Caco-2 (cell line): Measurements from ENCODE around the gene ASXL1. TPM values are rescaled to one million over a fixed set of nuclear protein-coding genes. Genes with fewer than 3 reads are reported as not detected.
A peak's percentile ranks its signal among the peaks of the same experiment; 100 is the strongest.

Experiments used
- BruUV-seq: library from RNA; stranded (reverse); fragments of 400-500 nt; replicated peaks from 2 replicates; lab custom pipeline; 2021; lab: Mats Ljungman, UMichigan
- CTCF ChIA-PET: fragments of 300-600 bp; sonication (Branson Sonifier 250); formaldehyde crosslinking; loops from one replicate; lab custom pipeline; 2022; ENCODE audit warnings: antibody characterized with exemption; lab: Charles Lee
- POLR2A ChIA-PET: fragments of 300-600 bp; sonication (Branson Sonifier 250); formaldehyde crosslinking; loops from one replicate; lab custom pipeline; 2022; ENCODE audit warnings: antibody characterized with exemption; lab: Charles Lee
- DNase-seq, 2 experiments: peaks; one replicate each; pipeline versions ENCODE4 v3.0.0 to v3.0.0-alpha.2; 2020 to 2022
- H3K27me3 ChIP-seq: replicated peaks from 2 replicates; pipeline ENCODE4 v1.6.0; 2011; ENCODE audit warnings: low read length; ENCODE audit not compliant: control insufficient read depth, insufficient read depth
- H3K36me3 ChIP-seq: 2 replicates; pipeline ENCODE4 v1.5.1; 2011; ENCODE audit warnings: low read length; ENCODE audit not compliant: control insufficient read depth, insufficient read depth
- H3K4me1 ChIP-seq: fragments of 250-450 bp; sonication (Bioruptor Pico); 2 replicates; pipeline ENCODE4 v1.5.1; 2020; ENCODE audit warnings: mild to moderate bottlenecking
- H3K4me3 ChIP-seq: 2 replicates; pipeline ENCODE4 v1.5.1; 2011; ENCODE audit warnings: low read depth, mild to moderate bottlenecking, control low read depth, low read length
- H3K9me3 ChIP-seq: fragments of 250-450 bp; sonication (Bioruptor Pico); 2 replicates; pipeline ENCODE4 v1.5.1; 2020; ENCODE audit warnings: mild to moderate bottlenecking, moderate library complexity
- H3K27ac Mint-ChIP-seq: one replicate; pipeline ENCODE4 v1.8.0; 2022; ENCODE audit warnings: mixed read lengths; ENCODE audit not compliant: unreplicated experiment
- H3K27me3 Mint-ChIP-seq: one replicate; pipeline ENCODE4 v1.8.0; 2022; ENCODE audit warnings: mixed read lengths; ENCODE audit not compliant: insufficient read depth, unreplicated experiment
- H3K36me3 Mint-ChIP-seq: one replicate; pipeline ENCODE4 v1.8.0; 2022; ENCODE audit warnings: mild to moderate bottlenecking, mixed read lengths; ENCODE audit not compliant: insufficient read depth, unreplicated experiment
- H3K4me1 Mint-ChIP-seq: one replicate; pipeline ENCODE4 v1.8.0; 2022; ENCODE audit warnings: low read depth, mixed read lengths; ENCODE audit not compliant: unreplicated experiment
- H3K4me3 Mint-ChIP-seq: one replicate; pipeline ENCODE4 v1.8.0; 2022; ENCODE audit warnings: mild to moderate bottlenecking, moderate library complexity, mixed read lengths; ENCODE audit not compliant: unreplicated experiment
- H3K9me3 Mint-ChIP-seq: one replicate; pipeline ENCODE4 v1.8.0; 2022; ENCODE audit warnings: mixed read lengths; ENCODE audit not compliant: unreplicated experiment
- CTCF ChIP-seq, 2 experiments: fragments of 200-600 bp in 1 of 2; IDR thresholded peaks; 1 replicate in 1 of 2; 2 replicates in 1 of 2; pipeline versions ENCODE4 v1.5.1 to v1.8.0; 2011 to 2022; ENCODE audit warnings: antibody characterized with exemption in 1 of 2, control low read depth in 1 of 2, inconsistent platforms in 1 of 2, low read depth in 1 of 2, low read length in 1 of 2, mild to moderate bottlenecking in 1 of 2, moderate library complexity in 1 of 2; ENCODE audit not compliant: insufficient read depth in 1 of 2, severe bottlenecking in 1 of 2, unreplicated experiment in 1 of 2
- intact Hi-C: fragments of 100-400 bp; cut with micrococcal nuclease; formaldehyde crosslinking; loops from one replicate; pipeline ENCODE4 v1.10.0; 2022; ENCODE audit not compliant: unreplicated experiment
- total RNA-seq: library from RNA; stranded (reverse); gene quantifications from 2 replicates; pipeline ENCODE4 v1.2.3, GENCODE V29; 2022

Gene ASXL1
- total RNA-seq, 1 experiment from 2014 or later = 226 TPM

GRCh38 chr20:32443386-32443974 lies 85.3 kb downstream of the ASXL1 start:
- no peaks in the 10 kb centered on the region for H3K9me3 Mint-ChIP-seq
- CTCF ChIA-PET = interaction anchor here (1.0 to 1.2 kb wide), 2 partner anchors 42 to 80 kb away, joined by 3 read pairs; no protein-coding TSS in a partner anchor
- peak in 1 of 2 experiments; percentile 10 for TF ChIP-seq CTCF (IDR thresholded peaks at IDR 0.05; ENCODE audit: insufficient read depth in 1 of 2, low read depth in 1 of 2, low read length in 1 of 2, severe bottlenecking in 1 of 2, unreplicated experiment in 1 of 2)
- intact Hi-C loops = loop anchor here (5.0 to 10.0 kb wide), 2 partner anchors 211 to 286 kb away; no protein-coding TSS in a partner anchor
- no peaks in the 10 kb centered on the region for H3K27me3 ChIP-seq
- H3K27ac Mint-ChIP-seq = peak overlapping the region; percentile 16
- H3K4me1 Mint-ChIP-seq = peaks cover 22% of the 10 kb centered on the region
- POLR2A ChIA-PET = no interaction called here
- no peaks in the 10 kb centered on the region for H3K9me3 ChIP-seq
- H3K27me3 Mint-ChIP-seq = no peaks in the 10 kb centered on the region
- DNase-seq = peak; percentile 35 to 43
- peaks cover 96% of the 10 kb centered on the region for H3K36me3 Mint-ChIP-seq
- H3K4me3 Mint-ChIP-seq = no peak overlapping the region
- H3K4me3 ChIP-seq = no peak overlapping the region
- no TSS peak for BruUV-seq
- H3K36me3 ChIP-seq = peaks cover 13% of the 10 kb centered on the region
- 0 out of 2 replicates have a peak, but pooled peaks cover 5% of the 10 kb centered on the region for H3K4me1 ChIP-seq

- intact Hi-C loops = loop anchor here (5.0 to 10.0 kb wide), 2 partner anchors 210 to 287 kb away; no protein-coding TSS in a partner anchor
- Histone ChIP-seq H3K27me3 (no peaks in the 10 kb centered on the region), H3K36me3 (peaks cover 13% of the 10 kb centered on the region), H3K4me3 (no peak overlapping the region), H3K9me3 (no peaks in the 10 kb centered on the region), H3K4me1 (0 out of 2 replicates have a peak, but pooled peaks cover 5% of the 10 kb centered on the region)
- CTCF ChIA-PET = interaction anchor here (1.2 kb wide), 1 partner anchor 40 kb away, joined by 3 read pairs; no protein-coding TSS in a partner anchor
- Mint-ChIP-seq H3K4me1 (peaks cover 22% of the 10 kb centered on the region), H3K27me3 (no peaks in the 10 kb centered on the region), H3K9me3 (no peaks in the 10 kb centered on the region), H3K4me3 (no peak overlapping the region), H3K36me3 (peaks cover 96% of the 10 kb centered on the region), H3K27ac (peak overlapping the region; percentile 9)
- BruUV-seq = TSS peak; percentile 13
- no peak for TF ChIP-seq CTCF (IDR thresholded peaks at IDR 0.05; ENCODE audit: insufficient read depth in 1 of 2, low read depth in 1 of 2, low read length in 1 of 2, severe bottlenecking in 1 of 2, unreplicated experiment in 1 of 2)
- DNase-seq = peak in 1 of 2 experiments; percentile 33
- POLR2A ChIA-PET = interaction anchor here (0.5 kb wide), 1 partner anchor 94 kb away, joined by 5 read pairs; no protein-coding TSS in a partner anchor
These were observed 86.5 kb downstream of the ASXL1 start for GRCh38 chr20:32444474-32445220.

GRCh38 chr20:32445539-32446273 lies 87.6 kb downstream of the ASXL1 start:
- POLR2A ChIA-PET = no interaction called here
- no peaks in the 10 kb centered on the region for H3K27me3 Mint-ChIP-seq
- intact Hi-C loops = loop anchor here (10.0 kb wide), 1 partner anchor 209 kb away; no protein-coding TSS in a partner anchor

More at GRCh38 chr20:32445539-32446273, 87.6 kb downstream of the ASXL1 start:
- DNase-seq = peak; percentile 39 to 53
- Mint-ChIP-seq H3K4me1 (peaks cover 22% of the 10 kb centered on the region), H3K9me3 (no peaks in the 10 kb centered on the region), H3K27ac (peak overlapping the region; percentile 9), H3K36me3 (peaks cover 98% of the 10 kb centered on the region), H3K4me3 (no peak overlapping the region)
- CTCF ChIA-PET = no interaction called here
- BruUV-seq = no TSS peak
- peaks cover 10% of the 10 kb centered on the region for H3K36me3 ChIP-seq
- 0 out of 2 replicates have a peak, but pooled peaks cover 5% of the 10 kb centered on the region for H3K4me1 ChIP-seq
- no peaks in the 10 kb centered on the region for H3K27me3 ChIP-seq
- H3K9me3 ChIP-seq = no peaks in the 10 kb centered on the region
- no peak overlapping the region for H3K4me3 ChIP-seq
- no peak for TF ChIP-seq CTCF (IDR thresholded peaks at IDR 0.05; ENCODE audit: insufficient read depth in 1 of 2, low read depth in 1 of 2, low read length in 1 of 2, severe bottlenecking in 1 of 2, unreplicated experiment in 1 of 2)
